ENCODE data around the gene UBE2D3.

UBE2D3 gene

DNA sequence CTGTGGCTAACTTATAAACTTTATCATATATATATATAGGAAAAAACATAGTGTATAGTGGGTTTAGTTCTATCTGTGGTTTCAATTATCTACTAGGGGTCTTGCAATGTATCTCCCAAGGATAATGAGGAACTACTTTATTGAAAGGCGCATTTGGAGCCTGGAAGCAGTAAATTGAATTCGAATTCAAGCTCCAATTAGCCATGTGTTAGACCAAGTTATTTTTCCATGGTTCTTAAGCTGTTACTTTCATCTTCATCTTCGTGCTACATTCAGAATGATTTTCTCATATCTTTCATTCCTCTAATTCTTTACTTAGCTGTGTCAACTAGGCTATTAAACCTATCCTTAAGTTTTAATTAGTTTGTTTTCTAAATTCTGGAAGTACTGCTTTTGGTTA lies 39.4 kb downstream of the UBE2D3 start:
- in situ Hi-C loops (cut with HindIII; ENCODE audit: low sequenced_read_pairs): no loop called here
- TF ChIP-seq, protein P1, sequence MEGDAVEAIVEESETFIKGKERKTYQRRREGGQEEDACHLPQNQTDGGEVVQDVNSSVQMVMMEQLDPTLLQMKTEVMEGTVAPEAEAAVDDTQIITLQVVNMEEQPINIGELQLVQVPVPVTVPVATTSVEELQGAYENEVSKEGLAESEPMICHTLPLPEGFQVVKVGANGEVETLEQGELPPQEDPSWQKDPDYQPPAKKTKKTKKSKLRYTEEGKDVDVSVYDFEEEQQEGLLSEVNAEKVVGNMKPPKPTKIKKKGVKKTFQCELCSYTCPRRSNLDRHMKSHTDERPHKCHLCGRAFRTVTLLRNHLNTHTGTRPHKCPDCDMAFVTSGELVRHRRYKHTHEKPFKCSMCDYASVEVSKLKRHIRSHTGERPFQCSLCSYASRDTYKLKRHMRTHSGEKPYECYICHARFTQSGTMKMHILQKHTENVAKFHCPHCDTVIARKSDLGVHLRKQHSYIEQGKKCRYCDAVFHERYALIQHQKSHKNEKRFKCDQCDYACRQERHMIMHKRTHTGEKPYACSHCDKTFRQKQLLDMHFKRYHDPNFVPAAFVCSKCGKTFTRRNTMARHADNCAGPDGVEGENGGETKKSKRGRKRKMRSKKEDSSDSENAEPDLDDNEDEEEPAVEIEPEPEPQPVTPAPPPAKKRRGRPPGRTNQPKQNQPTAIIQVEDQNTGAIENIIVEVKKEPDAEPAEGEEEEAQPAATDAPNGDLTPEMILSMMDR (IDR thresholded peaks at IDR 0.05; ENCODE audit: low read depth, low read length, missing control alignments): no peak

DNA sequence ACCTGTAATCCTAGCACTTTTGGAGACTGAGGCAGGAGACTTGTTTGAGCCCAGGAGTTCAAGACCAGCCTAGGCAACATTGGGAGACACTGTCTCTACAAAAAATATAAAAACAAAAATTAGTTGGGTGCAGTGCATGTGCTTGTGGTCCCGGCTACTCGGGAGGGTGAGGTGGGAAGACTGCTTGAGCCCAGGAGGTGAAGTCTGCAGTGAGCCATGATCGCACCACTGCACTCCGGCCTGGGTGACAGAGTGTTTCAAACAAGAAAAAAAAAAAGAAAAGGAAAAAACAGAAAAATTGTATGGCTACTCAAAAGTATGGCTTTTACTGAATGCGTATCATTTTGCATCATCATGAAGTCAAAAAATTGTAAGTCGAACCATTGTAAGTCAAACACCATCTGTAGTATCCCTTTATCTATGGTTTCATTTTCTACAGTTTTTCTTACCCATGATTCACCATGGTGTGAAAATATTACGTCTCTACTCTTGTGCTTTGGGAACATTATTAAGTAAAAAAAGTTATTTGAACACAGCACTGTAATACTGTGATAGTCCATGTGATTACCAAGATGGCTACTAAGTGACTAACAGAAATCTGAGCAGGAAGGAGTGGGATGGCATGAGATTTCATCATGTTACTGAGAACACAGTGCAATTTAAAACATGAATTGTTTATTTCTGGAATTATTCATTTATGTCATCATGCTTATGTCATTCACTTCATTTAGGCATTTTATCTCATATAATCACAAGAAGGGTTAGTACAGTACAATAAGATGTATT lies 40.1 kb downstream of the UBE2D3 start:
- no peak overlapping the region for H3K4me3 ChIP-seq (ENCODE audit: low read depth, low read length)
- DNase-seq (ENCODE audit: low read depth): no peak
- in situ Hi-C loops (cut with HindIII; ENCODE audit: low sequenced_read_pairs): no loop called here
- TF ChIP-seq, protein P1 (IDR thresholded peaks at IDR 0.05; ENCODE audit: low read depth, low read length, missing control alignments): no peak

More for the DNA sequence above, 39.4 kb downstream of the UBE2D3 start:
- DNase-seq (ENCODE audit: low read depth): no peak
- no peak overlapping the region for H3K4me3 ChIP-seq (ENCODE audit: low read depth, low read length)

DNA sequence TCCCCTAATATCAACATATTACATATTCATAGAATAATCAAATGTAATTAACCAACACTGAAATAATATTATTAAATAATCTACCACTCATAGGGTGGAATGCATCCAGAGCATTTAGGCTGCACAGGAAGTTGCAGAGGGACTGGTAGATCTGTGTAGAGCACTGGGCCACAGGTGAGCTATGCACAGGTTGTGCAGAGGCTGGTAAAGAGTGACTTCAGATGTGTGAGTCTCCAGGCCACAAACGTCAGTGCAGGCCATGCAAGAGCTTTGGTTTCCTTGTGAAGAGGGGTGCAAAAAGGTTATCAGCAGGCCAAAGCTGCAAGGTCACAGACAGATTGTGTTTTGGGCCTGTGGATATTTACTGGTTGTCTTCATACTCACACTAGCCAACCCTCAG lies 41.1 kb downstream of the UBE2D3 start:
- no peak for DNase-seq (ENCODE audit: low read depth)

DNA sequence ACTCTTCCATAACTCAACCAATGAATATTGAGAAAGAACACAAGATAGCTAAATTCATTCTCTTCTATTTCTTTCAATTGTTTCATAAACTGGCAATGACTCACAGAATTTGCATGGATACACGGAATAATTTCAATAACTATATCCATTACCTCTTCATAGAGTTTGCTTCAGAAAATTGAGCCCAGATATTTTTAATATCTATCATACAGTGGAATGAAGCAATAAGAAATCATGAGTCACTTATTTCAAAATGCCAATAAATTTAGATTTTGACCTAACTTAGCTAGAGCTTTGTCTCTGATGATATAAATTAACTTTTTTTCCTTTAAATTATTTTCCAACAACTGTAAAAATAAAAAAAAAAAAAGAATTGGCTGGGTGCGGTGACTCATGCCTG lies 44.3 kb downstream of the UBE2D3 start:
- no peak overlapping the region for H3K4me3 ChIP-seq (ENCODE audit: low read depth, low read length)
- TF ChIP-seq, protein P1 (IDR thresholded peaks at IDR 0.05; ENCODE audit: low read depth, low read length, missing control alignments): no peak
- no peak for DNase-seq (ENCODE audit: low read depth)
- in situ Hi-C loops (cut with HindIII; ENCODE audit: low sequenced_read_pairs): no loop called here

More for the DNA sequence above, 41.1 kb downstream of the UBE2D3 start:
- TF ChIP-seq, protein P1 (IDR thresholded peaks at IDR 0.05; ENCODE audit: low read depth, low read length, missing control alignments): no peak
- in situ Hi-C loops (cut with HindIII; ENCODE audit: low sequenced_read_pairs): no loop called here
- H3K4me3 ChIP-seq (ENCODE audit: low read depth, low read length): no peak overlapping the region

DNA sequence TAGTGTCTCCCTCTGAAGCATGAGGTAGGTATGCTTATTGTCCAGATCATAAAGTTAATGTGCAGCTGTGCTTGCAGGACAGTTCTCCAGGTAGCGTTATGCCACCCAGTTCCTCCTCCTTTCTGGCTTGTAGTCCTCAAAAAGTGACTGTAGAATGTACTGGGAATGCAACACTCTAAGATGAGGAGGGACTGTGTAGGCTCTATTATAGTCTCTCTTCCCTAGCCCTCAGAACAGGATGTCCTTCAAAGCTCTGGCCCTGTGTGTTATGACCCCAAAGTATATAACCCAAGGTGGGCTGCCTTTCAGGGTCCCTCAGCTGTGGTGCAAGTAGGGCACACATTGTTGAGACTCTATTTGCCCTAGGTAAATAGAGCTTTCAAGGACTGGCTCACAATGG lies 45.8 kb downstream of the UBE2D3 start:
- in situ Hi-C loops (cut with HindIII; ENCODE audit: low sequenced_read_pairs): no loop called here
- TF ChIP-seq, protein P1 (IDR thresholded peaks at IDR 0.05; ENCODE audit: low read depth, low read length, missing control alignments): no peak
- H3K4me3 ChIP-seq (ENCODE audit: low read depth, low read length): no peak overlapping the region
- DNase-seq (ENCODE audit: low read depth): no peak

DNA sequence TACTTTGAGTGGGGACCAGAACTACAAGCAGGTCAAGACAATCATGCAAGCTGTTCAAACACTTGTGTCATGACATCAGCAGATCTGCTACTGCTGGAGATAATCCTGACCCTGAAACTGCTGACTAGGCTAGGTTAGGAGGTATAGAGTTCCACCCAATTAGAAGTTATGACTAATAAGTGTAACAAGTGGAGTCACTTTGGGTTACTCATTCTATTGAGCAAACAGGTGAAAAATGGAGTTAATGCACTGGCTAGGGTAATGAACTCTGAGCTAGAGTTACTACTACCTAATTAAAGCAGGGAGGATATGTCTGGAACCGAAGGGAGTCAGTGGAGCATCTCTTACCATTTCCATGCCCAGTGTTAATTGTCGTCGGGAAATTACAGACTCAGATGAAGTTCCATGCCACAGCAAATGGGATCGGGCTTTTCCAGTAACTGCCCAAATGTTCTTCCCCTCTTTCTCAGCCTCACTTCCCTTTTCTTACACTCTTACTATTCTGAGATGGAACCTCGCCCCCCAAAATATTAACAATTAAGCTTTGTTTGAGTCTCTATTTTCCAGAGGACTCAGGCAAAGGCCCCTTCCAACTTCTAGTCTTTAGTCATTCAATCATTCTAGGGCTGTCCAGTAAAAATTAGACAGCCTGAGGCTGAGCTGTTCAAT lies 46.7 kb downstream of the UBE2D3 start:
- in situ Hi-C loops (cut with HindIII; ENCODE audit: low sequenced_read_pairs): no loop called here
- no peak overlapping the region for H3K4me3 ChIP-seq (ENCODE audit: low read depth, low read length)
- TF ChIP-seq, protein P1 (IDR thresholded peaks at IDR 0.05; ENCODE audit: low read depth, low read length, missing control alignments): no peak
- no peak for DNase-seq (ENCODE audit: low read depth)

All from astrocyte of the cerebellum (primary cell).